GM13976 (cell line): ENCODE results near the gene IL36B.

Source experiments
- DNase-seq: peaks from one replicate; pipeline ENCODE4 v3.0.0; 2012; ENCODE audit warnings: low spot score
- in situ Hi-C: fragments of 300-500 bp; cut with MboI; formaldehyde crosslinking; loops from one replicate; pipeline ENCODE4 v1.12.0; 2022; ENCODE audit warnings: low sequenced_read_pairs, mixed read lengths, inconsistent platforms; ENCODE audit not compliant: unreplicated experiment
- TF ChIP-seq, protein P1 (sequence below): IDR thresholded peaks from 2 replicates; pipeline ENCODE4 v1.5.1; 2012; ENCODE audit warnings: borderline replicate concordance, mild to moderate bottlenecking; ENCODE audit not compliant: insufficient read depth; ENCODE audit errors: extremely low read depth, missing control alignments, control extremely low read depth

Gene IL36B

DNA sequence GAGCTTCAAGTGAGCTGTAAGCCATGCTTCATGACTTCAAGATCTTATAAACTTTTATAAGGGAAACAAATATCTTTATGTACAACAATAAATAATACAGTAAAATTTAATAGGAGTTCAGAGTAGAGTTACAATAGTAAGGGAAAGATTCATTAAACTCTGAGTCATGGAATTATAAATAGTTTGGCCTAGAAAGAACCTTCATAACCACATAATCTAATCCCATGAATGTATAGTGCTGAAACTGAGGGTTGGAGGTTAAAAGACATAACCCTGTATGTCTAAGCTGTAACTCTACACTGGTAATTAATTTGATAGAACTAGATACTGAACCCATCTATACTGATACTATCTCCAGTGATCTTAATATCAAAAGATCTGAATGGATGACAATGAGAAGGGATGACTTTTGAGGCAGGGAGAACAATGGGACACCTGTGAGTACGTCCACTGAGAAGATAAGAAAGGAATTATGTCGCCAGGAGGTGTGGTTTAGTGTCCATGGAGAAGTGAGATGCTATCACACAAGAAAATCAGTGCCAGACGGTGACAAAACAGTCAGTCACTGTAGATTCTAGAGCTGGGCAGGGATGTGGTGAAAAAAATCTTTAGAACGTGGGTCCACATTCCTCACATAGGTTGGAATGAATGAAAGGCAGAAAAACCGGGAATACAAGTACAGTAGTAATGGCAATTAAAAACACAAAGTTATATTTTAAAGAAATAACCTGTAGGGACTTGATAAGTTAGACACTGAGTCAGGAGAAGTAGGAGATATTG, 16.2 kb upstream of the IL36B start:
- in situ Hi-C loops = no loop called here
- DNase-seq = no peak
- TF ChIP-seq, protein P1, sequence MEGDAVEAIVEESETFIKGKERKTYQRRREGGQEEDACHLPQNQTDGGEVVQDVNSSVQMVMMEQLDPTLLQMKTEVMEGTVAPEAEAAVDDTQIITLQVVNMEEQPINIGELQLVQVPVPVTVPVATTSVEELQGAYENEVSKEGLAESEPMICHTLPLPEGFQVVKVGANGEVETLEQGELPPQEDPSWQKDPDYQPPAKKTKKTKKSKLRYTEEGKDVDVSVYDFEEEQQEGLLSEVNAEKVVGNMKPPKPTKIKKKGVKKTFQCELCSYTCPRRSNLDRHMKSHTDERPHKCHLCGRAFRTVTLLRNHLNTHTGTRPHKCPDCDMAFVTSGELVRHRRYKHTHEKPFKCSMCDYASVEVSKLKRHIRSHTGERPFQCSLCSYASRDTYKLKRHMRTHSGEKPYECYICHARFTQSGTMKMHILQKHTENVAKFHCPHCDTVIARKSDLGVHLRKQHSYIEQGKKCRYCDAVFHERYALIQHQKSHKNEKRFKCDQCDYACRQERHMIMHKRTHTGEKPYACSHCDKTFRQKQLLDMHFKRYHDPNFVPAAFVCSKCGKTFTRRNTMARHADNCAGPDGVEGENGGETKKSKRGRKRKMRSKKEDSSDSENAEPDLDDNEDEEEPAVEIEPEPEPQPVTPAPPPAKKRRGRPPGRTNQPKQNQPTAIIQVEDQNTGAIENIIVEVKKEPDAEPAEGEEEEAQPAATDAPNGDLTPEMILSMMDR = no peak

DNA sequence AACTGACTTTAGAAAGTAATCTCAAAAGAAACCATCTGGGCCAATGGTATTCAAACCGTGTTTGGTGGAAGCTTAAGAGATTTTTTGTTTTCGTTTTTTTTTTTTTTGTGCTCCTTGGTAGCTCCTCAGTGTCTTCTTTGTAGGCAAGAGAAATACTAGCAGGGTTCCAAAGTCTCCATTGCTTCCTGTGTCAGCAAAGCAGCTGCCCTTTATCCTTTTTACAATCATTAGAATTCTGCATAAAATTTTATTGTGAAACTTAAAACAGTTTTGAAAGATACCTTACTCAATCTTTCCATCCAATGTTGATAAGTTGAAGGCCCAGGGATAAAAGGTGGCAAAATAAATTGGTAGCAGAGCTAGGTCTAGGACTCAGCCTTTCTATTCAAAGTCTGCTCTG, 15.6 kb upstream of the IL36B start:
- in situ Hi-C loops = no loop called here
- no peak for DNase-seq
- TF ChIP-seq, protein P1 = no peak

- in situ Hi-C loops = no loop called here
- no peak for DNase-seq
- TF ChIP-seq, protein P1 = no peak
These were observed 15.0 kb upstream of the IL36B start, which contains the start of gene IL1F10 for GRCh38 chr2:113067681-113068080. IL1F10 (plus strand) TSS chr2:113067970; CDS start chr2:113072739, 4,769 bp downstream.

- no peak for DNase-seq
- in situ Hi-C loops = no loop called here
- TF ChIP-seq, protein P1 = no peak
These were observed 12.2 kb upstream of the IL36B start for GRCh38 chr2:113064898-113065297.

- in situ Hi-C loops = no loop called here
- TF ChIP-seq, protein P1 = no peak
- no peak for DNase-seq
These were observed 11.6 kb upstream of the IL36B start for GRCh38 chr2:113064281-113064680.

DNA sequence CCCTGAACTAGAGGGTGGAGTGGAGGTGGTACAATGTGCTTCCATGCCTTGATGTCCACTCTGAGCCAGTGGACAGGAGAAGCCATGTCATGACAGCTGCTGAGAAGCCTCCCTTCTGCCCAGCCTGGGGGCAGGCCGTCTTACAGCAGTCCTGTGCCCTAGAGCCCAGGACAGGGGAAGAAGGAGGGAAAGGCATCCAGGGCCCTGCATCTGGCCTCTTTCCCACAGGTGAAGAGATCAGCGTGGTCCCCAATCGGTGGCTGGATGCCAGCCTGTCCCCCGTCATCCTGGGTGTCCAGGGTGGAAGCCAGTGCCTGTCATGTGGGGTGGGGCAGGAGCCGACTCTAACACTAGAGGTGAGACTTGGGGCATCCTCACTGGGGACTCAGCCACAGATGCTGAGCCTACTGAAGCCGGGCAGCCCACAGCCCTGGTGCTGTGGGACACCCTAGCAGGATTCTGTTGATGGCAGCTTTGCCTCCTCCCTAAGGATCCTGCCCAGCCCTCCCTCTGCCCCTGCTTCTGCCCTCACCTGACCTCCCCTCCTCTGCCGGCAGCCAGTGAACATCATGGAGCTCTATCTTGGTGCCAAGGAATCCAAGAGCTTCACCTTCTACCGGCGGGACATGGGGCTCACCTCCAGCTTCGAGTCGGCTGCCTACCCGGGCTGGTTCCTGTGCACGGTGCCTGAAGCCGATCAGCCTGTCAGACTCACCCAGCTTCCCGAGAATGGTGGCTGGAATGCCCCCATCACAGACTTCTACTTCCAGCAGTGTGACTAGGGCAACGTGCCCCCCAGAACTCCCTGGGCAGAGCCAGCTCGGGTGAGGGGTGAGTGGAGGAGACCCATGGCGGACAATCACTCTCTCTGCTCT, 9.5 kb upstream of the IL36B start:
- no peak for DNase-seq
- TF ChIP-seq, protein P1 = no peak
- in situ Hi-C loops = no loop called here
